Muscle of leg (tissue), 11 donors: ENCODE results near the gene PCDHA1. TPM values are rescaled to one million over a fixed set of nuclear protein-coding genes. Genes with fewer than 3 reads are reported as not detected.

Source experiments
- DNase-seq: peaks from one replicate; pipeline ENCODE4 v3.0.0; 2013
- H3K27ac ChIP-seq: one replicate; pipeline ENCODE4 v1.5.1; 2013; ENCODE audit warnings: mild to moderate bottlenecking, low read length, control low read depth
- H3K27me3 ChIP-seq: one replicate; pipeline ENCODE4 v1.6.1; 2013; ENCODE audit warnings: low read length; ENCODE audit not compliant: control insufficient read depth, insufficient read depth
- H3K36me3 ChIP-seq: one replicate; pipeline ENCODE4 v1.6.1; 2013; ENCODE audit warnings: low read length; ENCODE audit not compliant: control insufficient read depth, insufficient read depth
- H3K4me1 ChIP-seq: one replicate; pipeline ENCODE4 v1.6.1; 2013; ENCODE audit warnings: low read length; ENCODE audit not compliant: control insufficient read depth, insufficient read depth
- H3K4me3 ChIP-seq: one replicate; pipeline ENCODE4 v1.5.1; 2013; ENCODE audit warnings: low read length, control low read depth
- H3K9me3 ChIP-seq: replicated peaks from 2 replicates; pipeline ENCODE4 v1.6.1; 2013; ENCODE audit warnings: low read depth, low read length; ENCODE audit not compliant: control insufficient read depth
- WGBS: methylation state at CpG from one replicate; pipeline ENCODE4 v1.1.5; 2013; ENCODE audit warnings: missing lambda C conversion rate; ENCODE audit not compliant: insufficient coverage; 5-methylcytosine and 5-hydroxymethylcytosine counted together
- polyA plus RNA-seq, 8 donors: library from polyadenylated mRNA; unstranded; fragments of 120-200 nt; gene quantifications; one replicate each; pipeline versions ENCODE4 v1.2.1 to v1.2.3, GENCODE V29; 2013; ENCODE audit warnings: inconsistent platforms in 1 of 8, low replicate concordance in 1 of 8; ENCODE audit not compliant: insufficient read length in 8 of 8, insufficient read depth in 1 of 8
- total RNA-seq: library from RNA; stranded (reverse); fragments of 120-200 nt; gene quantifications from one replicate; pipeline ENCODE4 v1.2.4, GENCODE V29; 2013

Gene PCDHA1
- total and polyA plus RNA-seq, 9 donors, result 0.04 to 0.09 (median 0.05) TPM; not detected in 4

DNA sequence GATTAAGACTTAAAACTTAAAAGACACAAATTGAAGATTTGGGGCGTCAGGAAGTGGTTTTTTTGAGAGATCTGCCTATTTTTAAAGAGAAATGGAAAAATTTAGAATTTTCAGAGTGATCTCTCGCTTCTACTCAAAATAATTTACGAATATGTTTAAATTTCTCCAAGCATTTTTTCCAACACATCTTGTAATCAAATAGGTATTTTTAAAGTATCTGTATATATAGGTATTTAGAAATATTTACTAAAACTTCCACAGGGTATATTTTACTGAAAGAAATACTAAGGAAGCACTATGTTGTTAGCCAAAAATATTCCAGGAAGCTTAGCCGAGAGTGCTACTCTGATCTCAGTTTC lies 255.5 kb downstream of the PCDHA1 start:
- WGBS, result no CpG with 5 or more reads among the region's 4 CpGs
- H3K4me1 ChIP-seq, result peaks cover 7% of the 10 kb centered on the region
- H3K27ac ChIP-seq, result no peak overlapping the region
- H3K36me3 ChIP-seq, result no peaks in the 10 kb centered on the region
- no peak overlapping the region for H3K4me3 ChIP-seq
- DNase-seq, result no peak
- H3K9me3 ChIP-seq, result peaks cover 2% of the 10 kb centered on the region
- H3K27me3 ChIP-seq, result no peaks in the 10 kb centered on the region

GRCh38 chr5:141042555-141042954 lies 256.6 kb downstream of the PCDHA1 start:
- DNase-seq, result no peak
- Histone ChIP-seq H3K36me3 (no peaks in the 10 kb centered on the region), H3K27me3 (no peaks in the 10 kb centered on the region), H3K9me3 (peaks cover 2% of the 10 kb centered on the region), H3K27ac (no peak overlapping the region), H3K4me1 (peaks cover 7% of the 10 kb centered on the region), H3K4me3 (no peak overlapping the region)
- WGBS, result no CpG with 5 or more reads among the region's 1 CpG

GRCh38 chr5:141050622-141051520 lies 264.9 kb downstream of the PCDHA1 start, which contains the start of gene PCDHB1:
Gene PCDHB1, plus strand, starts transcription at chr5:141051374. Its CDS starts 97 bp downstream, at chr5:141051471.
- peak; percentile 23 for DNase-seq
- Histone ChIP-seq H3K9me3 (no peaks in the 10 kb centered on the region), H3K36me3 (no peaks in the 10 kb centered on the region), H3K4me3 (peak within 1 kb of the TSS; percentile 41), H3K4me1 (peaks cover 9% of the 10 kb centered on the region), H3K27ac (no peak within 1 kb of the TSS), H3K27me3 (peaks cover 16% of the 10 kb centered on the region)
- WGBS, result 11% methylated on average over 12 of the region's 20 CpGs

DNA sequence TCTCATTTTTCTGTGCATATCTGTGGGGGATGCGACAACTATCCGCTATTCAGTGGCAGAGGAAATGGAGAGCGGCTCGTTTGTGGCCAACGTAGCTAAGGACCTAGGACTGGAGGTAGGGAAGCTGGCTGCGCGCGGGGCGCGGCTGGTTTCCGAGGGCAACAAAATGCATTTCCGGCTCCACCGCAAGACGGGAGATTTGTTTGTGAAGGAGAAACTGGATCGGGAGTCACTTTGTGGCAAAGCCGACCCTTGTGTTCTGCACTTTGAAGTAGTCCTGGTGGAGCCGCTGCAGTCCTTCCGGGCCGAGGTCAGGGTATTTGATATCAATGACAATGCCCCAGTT lies 265.6 kb downstream of the PCDHA1 start:
- Histone ChIP-seq H3K27ac (no peak overlapping the region), H3K4me1 (peaks cover 9% of the 10 kb centered on the region), H3K27me3 (peaks cover 16% of the 10 kb centered on the region), H3K9me3 (no peaks in the 10 kb centered on the region), H3K4me3 (peak overlapping the region; percentile 41), H3K36me3 (no peaks in the 10 kb centered on the region)
- peak; percentile 0 for DNase-seq
- WGBS, result 8% methylated on average over 19 of the region's 19 CpGs

Other genes with a start within 250 kb of the PCDHA1 start
- 2.6 TPM for gene EIF4EBP3, start 238.5 kb upstream of the PCDHA1 start, total RNA-seq
- gene EIF4EBP3, start 238.5 kb upstream of the PCDHA1 start, polyA plus RNA-seq, result 10 to 100 TPM in 1 of 8 donors, 1 to 10 TPM in 7; 4.6 to 13.7 (median 6.4) TPM
- gene SRA1, start 228.7 kb upstream of the PCDHA1 start, total RNA-seq, result 21.1 TPM
- 10 to 100 TPM; 20.6 to 28.9 (median 21.4) TPM for gene SRA1, start 228.7 kb upstream of the PCDHA1 start, polyA plus RNA-seq
- 13.7 TPM for gene APBB3, start 221.5 kb upstream of the PCDHA1 start, total RNA-seq
- gene APBB3, start 221.5 kb upstream of the PCDHA1 start, polyA plus RNA-seq, result 10 to 100 TPM; 15.5 to 35.0 (median 24.9) TPM
- 10.1 TPM for gene SLC35A4, start 221.3 kb upstream of the PCDHA1 start, total RNA-seq
- gene SLC35A4, start 221.3 kb upstream of the PCDHA1 start, polyA plus RNA-seq, result 10 to 100 TPM; 51.4 to 71.8 (median 63.1) TPM
- gene CD14, start 153.0 kb upstream of the PCDHA1 start, total RNA-seq, result 32.1 TPM
- gene CD14, start 153.0 kb upstream of the PCDHA1 start, polyA plus RNA-seq, result 10 to 100 TPM; 21.0 to 32.8 (median 28.4) TPM
- 5.6 TPM for gene TMCO6, start 146.7 kb upstream of the PCDHA1 start, total RNA-seq
- gene TMCO6, start 146.7 kb upstream of the PCDHA1 start, polyA plus RNA-seq, result 10 to 100 TPM in 2 of 8 donors, 1 to 10 TPM in 6; 7.0 to 11.8 (median 8.7) TPM
- gene NDUFA2, start 138.5 kb upstream of the PCDHA1 start, total RNA-seq, result 66.3 TPM
- gene NDUFA2, start 138.5 kb upstream of the PCDHA1 start, polyA plus RNA-seq, result 10 to 100 TPM; 57.9 to 76.0 (median 67.2) TPM
- gene IK, start 138.3 kb upstream of the PCDHA1 start, total RNA-seq, result 63.6 TPM
- gene IK, start 138.3 kb upstream of the PCDHA1 start, polyA plus RNA-seq, result 100 to 1,000 TPM in 5 of 8 donors, 10 to 100 TPM in 3; 85.1 to 124 (median 109) TPM
- 9.9 TPM for gene WDR55, start 121.2 kb upstream of the PCDHA1 start, total RNA-seq
- gene WDR55, start 121.2 kb upstream of the PCDHA1 start, polyA plus RNA-seq, result 10 to 100 TPM; 11.5 to 16.0 (median 13.9) TPM
- 0.31 TPM for gene DND1, start 112.6 kb upstream of the PCDHA1 start, total RNA-seq
- gene DND1, start 112.6 kb upstream of the PCDHA1 start, polyA plus RNA-seq, result under 1 TPM in 4 of 8 donors, not detected in 4; 0.12 to 0.32 (median 0.22) TPM
- gene HARS1, start 94.8 kb upstream of the PCDHA1 start, total RNA-seq, result 41.4 TPM
- 10 to 100 TPM; 47.0 to 54.0 (median 51.0) TPM for gene HARS1, start 94.8 kb upstream of the PCDHA1 start, polyA plus RNA-seq
- gene HARS2, start 94.7 kb upstream of the PCDHA1 start, total RNA-seq, result 23.5 TPM
- gene HARS2, start 94.7 kb upstream of the PCDHA1 start, polyA plus RNA-seq, result 10 to 100 TPM; 21.8 to 29.5 (median 25.3) TPM
- 68.5 TPM for gene ZMAT2, start 85.7 kb upstream of the PCDHA1 start, total RNA-seq
- 100 to 1,000 TPM in 1 of 8 donors, 10 to 100 TPM in 7; 78.9 to 104 (median 90.5) TPM for gene ZMAT2, start 85.7 kb upstream of the PCDHA1 start, polyA plus RNA-seq
- gene PCDHA2, start 8.7 kb downstream of the PCDHA1 start, total RNA-seq, result 0.04 TPM
- under 1 TPM in 5 of 8 donors, not detected in 3; 0.03 to 0.13 (median 0.05) TPM for gene PCDHA2, start 8.7 kb downstream of the PCDHA1 start, polyA plus RNA-seq
- gene PCDHA3, start 14.9 kb downstream of the PCDHA1 start, total RNA-seq, result 0.18 TPM
- under 1 TPM; 0.05 to 0.23 (median 0.17) TPM for gene PCDHA3, start 14.9 kb downstream of the PCDHA1 start, polyA plus RNA-seq
- 0.22 TPM for gene PCDHA4, start 20.9 kb downstream of the PCDHA1 start, total RNA-seq
- under 1 TPM; 0.07 to 0.23 (median 0.12) TPM for gene PCDHA4, start 20.9 kb downstream of the PCDHA1 start, polyA plus RNA-seq
- gene PCDHA5, start 35.5 kb downstream of the PCDHA1 start, total RNA-seq, result 0.04 TPM
- under 1 TPM in 5 of 8 donors, not detected in 3; 0.04 to 0.30 (median 0.11) TPM for gene PCDHA5, start 35.5 kb downstream of the PCDHA1 start, polyA plus RNA-seq
- 0.09 TPM for gene PCDHA6, start 41.8 kb downstream of the PCDHA1 start, total RNA-seq
- gene PCDHA6, start 41.8 kb downstream of the PCDHA1 start, polyA plus RNA-seq, result under 1 TPM; 0.04 to 0.36 (median 0.13) TPM
- gene PCDHA7, start 48.1 kb downstream of the PCDHA1 start, total RNA-seq, result 0.13 TPM
- gene PCDHA7, start 48.1 kb downstream of the PCDHA1 start, polyA plus RNA-seq, result under 1 TPM; 0.04 to 0.26 (median 0.13) TPM
- gene PCDHA8, start 55.0 kb downstream of the PCDHA1 start, total RNA-seq, result 0.09 TPM
- under 1 TPM in 4 of 8 donors, not detected in 4; 0.03 to 0.11 (median 0.06) TPM for gene PCDHA8, start 55.0 kb downstream of the PCDHA1 start, polyA plus RNA-seq
- 0.04 TPM for gene PCDHA9, start 62.2 kb downstream of the PCDHA1 start, total RNA-seq
- gene PCDHA9, start 62.2 kb downstream of the PCDHA1 start, polyA plus RNA-seq, result under 1 TPM in 4 of 8 donors, not detected in 4; 0.03 to 0.05 (median 0.03) TPM
- 0.09 TPM for gene PCDHA10, start 69.8 kb downstream of the PCDHA1 start, total RNA-seq
- gene PCDHA10, start 69.8 kb downstream of the PCDHA1 start, polyA plus RNA-seq, result under 1 TPM; 0.04 to 0.12 (median 0.07) TPM
- gene PCDHA11, start 82.8 kb downstream of the PCDHA1 start, total RNA-seq, result 0.09 TPM
- gene PCDHA11, start 82.8 kb downstream of the PCDHA1 start, polyA plus RNA-seq, result under 1 TPM in 5 of 8 donors, not detected in 3; 0.04 to 0.43 (median 0.09) TPM
- 0.09 TPM for gene PCDHA12, start 89.2 kb downstream of the PCDHA1 start, total RNA-seq
- under 1 TPM in 6 of 8 donors, not detected in 2; 0.05 to 0.12 (median 0.07) TPM for gene PCDHA12, start 89.2 kb downstream of the PCDHA1 start, polyA plus RNA-seq
- 0.04 TPM for gene PCDHA13, start 96.0 kb downstream of the PCDHA1 start, total RNA-seq
- under 1 TPM in 3 of 8 donors, not detected in 5; 0.03 to 0.14 (median 0.04) TPM for gene PCDHA13, start 96.0 kb downstream of the PCDHA1 start, polyA plus RNA-seq
- gene PCDHAC1, start 140.2 kb downstream of the PCDHA1 start, total RNA-seq, result 0.27 TPM
- under 1 TPM; 0.06 to 0.31 (median 0.13) TPM for gene PCDHAC1, start 140.2 kb downstream of the PCDHA1 start, polyA plus RNA-seq
- gene PCDHAC2, start 180.3 kb downstream of the PCDHA1 start, total RNA-seq, result 1.9 TPM
- gene PCDHAC2, start 180.3 kb downstream of the PCDHA1 start, polyA plus RNA-seq, result 1 to 10 TPM in 6 of 8 donors, under 1 TPM in 2; 0.83 to 3.9 (median 2.0) TPM